Endothelial cell of umbilical vein (primary cell): Measurements from ENCODE around the gene CNTLN.

Source experiments
- EZH2 ChIP-seq: IDR thresholded peaks from 2 replicates; pipeline ENCODE4 v1.6.1; 2012; ENCODE audit warnings: borderline replicate concordance, low read depth, mild to moderate bottlenecking, moderate library complexity, low read length, inconsistent platforms; ENCODE audit not compliant: severe bottlenecking
- JUN ChIP-seq: IDR thresholded peaks from 2 replicates; pipeline ENCODE4 v1.6.1; 2011; ENCODE audit warnings: borderline replicate concordance, low read depth; ENCODE audit not compliant: insufficient read length, insufficient read depth
- MYC ChIP-seq: IDR thresholded peaks from one replicate; pipeline ENCODE4 v1.6.1; 2011; ENCODE audit warnings: mild to moderate bottlenecking, low read depth, low read length
- POLR2A ChIP-seq: IDR thresholded peaks from 2 replicates; pipeline ENCODE4 v1.6.1; 2012; ENCODE audit warnings: low read depth, mild to moderate bottlenecking, control low read depth, low read length
- POLR2AphosphoS5 ChIP-seq: IDR thresholded peaks from 2 replicates; pipeline ENCODE4 v1.6.1; 2012; ENCODE audit warnings: low read depth, mild to moderate bottlenecking, control low read depth, low read length, moderate library complexity; ENCODE audit not compliant: insufficient read depth
- TF ChIP-seq, protein P1 (sequence below), 2 donors: IDR thresholded peaks; 1 replicate in 1 of 2; 2 replicates in 1 of 2; pipeline ENCODE4 v1.5.1; 2011; ENCODE audit warnings: low read length in 2 of 2, mild to moderate bottlenecking in 2 of 2, moderate library complexity in 2 of 2, control low read depth in 1 of 2, inconsistent platforms in 1 of 2, low read depth in 1 of 2; ENCODE audit not compliant: insufficient read depth in 1 of 2; ENCODE audit errors: extremely low read depth in 1 of 2
- TF ChIP-seq, protein P2 (sequence below): IDR thresholded peaks from 2 replicates; pipeline ENCODE4 v1.6.1; 2011; ENCODE audit not compliant: insufficient read depth, insufficient read length

DNA sequence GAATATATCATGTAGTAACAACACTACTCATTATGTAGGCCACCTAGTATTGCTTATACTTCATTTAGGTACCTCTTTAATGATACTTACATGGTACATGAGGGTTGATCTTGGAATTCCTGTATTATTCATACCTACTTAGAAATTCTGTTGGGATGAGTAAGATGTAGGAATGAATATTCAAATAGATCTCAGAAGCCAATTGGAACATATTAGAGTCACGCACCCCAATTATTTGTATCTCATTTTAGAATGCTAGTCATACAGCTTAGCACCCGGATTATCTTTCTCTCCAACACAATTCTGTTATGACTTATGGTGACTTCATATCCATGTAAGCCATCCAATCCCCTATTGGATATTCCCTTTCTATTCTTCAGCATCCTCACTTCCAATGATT is 337.3 kb downstream of the CNTLN start:
- TF ChIP-seq JUN (no peak), POLR2AphosphoS5 (no peak), POLR2A (no peak), EZH2 (no peak), MYC (no peak)
- TF ChIP-seq, protein P1, sequence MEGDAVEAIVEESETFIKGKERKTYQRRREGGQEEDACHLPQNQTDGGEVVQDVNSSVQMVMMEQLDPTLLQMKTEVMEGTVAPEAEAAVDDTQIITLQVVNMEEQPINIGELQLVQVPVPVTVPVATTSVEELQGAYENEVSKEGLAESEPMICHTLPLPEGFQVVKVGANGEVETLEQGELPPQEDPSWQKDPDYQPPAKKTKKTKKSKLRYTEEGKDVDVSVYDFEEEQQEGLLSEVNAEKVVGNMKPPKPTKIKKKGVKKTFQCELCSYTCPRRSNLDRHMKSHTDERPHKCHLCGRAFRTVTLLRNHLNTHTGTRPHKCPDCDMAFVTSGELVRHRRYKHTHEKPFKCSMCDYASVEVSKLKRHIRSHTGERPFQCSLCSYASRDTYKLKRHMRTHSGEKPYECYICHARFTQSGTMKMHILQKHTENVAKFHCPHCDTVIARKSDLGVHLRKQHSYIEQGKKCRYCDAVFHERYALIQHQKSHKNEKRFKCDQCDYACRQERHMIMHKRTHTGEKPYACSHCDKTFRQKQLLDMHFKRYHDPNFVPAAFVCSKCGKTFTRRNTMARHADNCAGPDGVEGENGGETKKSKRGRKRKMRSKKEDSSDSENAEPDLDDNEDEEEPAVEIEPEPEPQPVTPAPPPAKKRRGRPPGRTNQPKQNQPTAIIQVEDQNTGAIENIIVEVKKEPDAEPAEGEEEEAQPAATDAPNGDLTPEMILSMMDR (IDR thresholded peaks at IDR 0.05; ENCODE audit: extremely low read depth in 1 of 2, insufficient read depth in 1 of 2, low read depth in 1 of 2, low read length in 2 of 2), result no peak
- TF ChIP-seq, protein P2, sequence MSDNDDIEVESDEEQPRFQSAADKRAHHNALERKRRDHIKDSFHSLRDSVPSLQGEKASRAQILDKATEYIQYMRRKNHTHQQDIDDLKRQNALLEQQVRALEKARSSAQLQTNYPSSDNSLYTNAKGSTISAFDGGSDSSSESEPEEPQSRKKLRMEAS, result no peak
